Stomach (tissue), 4 donors: Measurements from ENCODE around the gene CHST11.

Source experiments
- POLR2A ChIP-seq, 4 donors: fragments of 450-650 bp; IDR thresholded peaks; one replicate each; pipeline ENCODE4 v1.6.1; 2016; ENCODE audit warnings: antibody characterized with exemption in 4 of 4, control low read depth in 2 of 4, mild to moderate bottlenecking in 1 of 4, moderate library complexity in 1 of 4
- TF ChIP-seq, protein P1 (sequence below), 7 experiments: fragments of 450-650 bp in 4 of 7; fragments of 200-600 bp in 3 of 7; sonication (generic) in 3 of 7; IDR thresholded peaks; one replicate each; pipeline ENCODE4 v1.5.1; 2016 to 2019; ENCODE audit warnings: antibody characterized with exemption in 7 of 7, control low read depth in 2 of 7, mild to moderate bottlenecking in 1 of 7

DNA sequence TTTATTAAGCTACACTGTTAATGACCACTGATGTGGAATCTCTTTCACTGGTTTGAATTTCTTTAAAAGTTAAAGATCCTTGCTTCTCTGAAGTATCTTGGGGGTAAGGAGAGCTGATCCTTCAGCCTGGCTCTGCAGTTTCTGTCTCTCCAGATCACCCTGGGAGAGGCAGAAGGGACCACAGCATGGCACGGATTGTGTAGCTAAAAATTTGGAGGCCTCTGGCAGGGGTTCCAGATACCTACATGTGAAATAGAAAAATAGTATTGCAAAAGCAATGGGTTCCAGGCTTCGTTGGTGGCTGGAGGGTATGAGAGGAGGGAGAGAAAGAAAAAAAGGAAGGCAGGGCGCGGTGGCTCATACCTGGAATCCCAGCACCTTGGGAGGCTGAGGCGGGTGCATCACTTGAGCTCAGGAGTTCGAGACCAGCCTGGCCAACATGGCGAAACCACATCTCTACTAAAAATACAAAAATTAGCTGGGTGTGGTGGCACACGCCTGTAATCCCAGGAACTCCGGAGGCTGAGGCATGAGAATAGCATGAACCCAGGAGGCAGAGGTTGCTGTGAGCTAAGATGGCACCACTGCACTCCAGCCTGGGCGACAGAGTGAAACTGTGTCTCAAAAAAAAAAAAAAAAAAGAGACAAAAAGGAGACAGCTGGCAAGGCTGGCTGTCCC is 3.4 kb downstream of the CHST11 start:
- no peak for TF ChIP-seq POLR2A (IDR thresholded peaks at IDR 0.05)
- TF ChIP-seq, protein P1, sequence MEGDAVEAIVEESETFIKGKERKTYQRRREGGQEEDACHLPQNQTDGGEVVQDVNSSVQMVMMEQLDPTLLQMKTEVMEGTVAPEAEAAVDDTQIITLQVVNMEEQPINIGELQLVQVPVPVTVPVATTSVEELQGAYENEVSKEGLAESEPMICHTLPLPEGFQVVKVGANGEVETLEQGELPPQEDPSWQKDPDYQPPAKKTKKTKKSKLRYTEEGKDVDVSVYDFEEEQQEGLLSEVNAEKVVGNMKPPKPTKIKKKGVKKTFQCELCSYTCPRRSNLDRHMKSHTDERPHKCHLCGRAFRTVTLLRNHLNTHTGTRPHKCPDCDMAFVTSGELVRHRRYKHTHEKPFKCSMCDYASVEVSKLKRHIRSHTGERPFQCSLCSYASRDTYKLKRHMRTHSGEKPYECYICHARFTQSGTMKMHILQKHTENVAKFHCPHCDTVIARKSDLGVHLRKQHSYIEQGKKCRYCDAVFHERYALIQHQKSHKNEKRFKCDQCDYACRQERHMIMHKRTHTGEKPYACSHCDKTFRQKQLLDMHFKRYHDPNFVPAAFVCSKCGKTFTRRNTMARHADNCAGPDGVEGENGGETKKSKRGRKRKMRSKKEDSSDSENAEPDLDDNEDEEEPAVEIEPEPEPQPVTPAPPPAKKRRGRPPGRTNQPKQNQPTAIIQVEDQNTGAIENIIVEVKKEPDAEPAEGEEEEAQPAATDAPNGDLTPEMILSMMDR (IDR thresholded peaks at IDR 0.05), result no peak
